ENCODE data around the gene TINAGL1.

Gene TINAGL1

GRCh38 chr1:31609514-31610118 is 33.3 kb downstream of the TINAGL1 start:
- DNase-seq: no peak

DNA sequence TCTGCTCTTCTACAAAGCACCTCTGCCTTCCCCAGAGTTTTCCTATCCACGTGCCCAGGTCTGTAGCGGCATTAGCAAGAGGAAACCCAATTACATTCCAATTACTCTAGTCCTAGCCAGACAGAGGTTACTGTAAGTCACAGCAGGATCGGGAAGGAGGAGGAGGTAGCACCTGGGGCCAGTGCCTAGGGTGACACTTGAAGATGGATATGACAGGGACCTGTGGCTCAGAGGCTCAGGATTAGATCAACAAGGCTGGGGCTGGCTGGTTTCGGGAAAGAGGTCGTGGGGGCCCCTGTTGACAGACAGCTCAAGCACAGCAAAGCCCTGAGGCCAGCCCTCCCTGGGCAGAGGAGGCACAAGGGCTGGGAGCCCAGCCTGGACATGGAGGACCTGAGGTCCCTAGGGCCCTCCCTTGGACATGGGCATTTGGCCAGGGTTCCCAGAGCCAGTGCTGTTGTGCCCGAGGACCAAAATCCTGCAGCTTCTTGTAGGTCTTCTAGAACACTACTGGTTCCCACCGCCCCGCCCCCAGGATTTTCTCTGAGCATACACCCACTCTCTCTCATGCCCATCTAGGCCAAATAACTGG is 38.2 kb downstream of the TINAGL1 start:
- DNase-seq: no peak

DNA sequence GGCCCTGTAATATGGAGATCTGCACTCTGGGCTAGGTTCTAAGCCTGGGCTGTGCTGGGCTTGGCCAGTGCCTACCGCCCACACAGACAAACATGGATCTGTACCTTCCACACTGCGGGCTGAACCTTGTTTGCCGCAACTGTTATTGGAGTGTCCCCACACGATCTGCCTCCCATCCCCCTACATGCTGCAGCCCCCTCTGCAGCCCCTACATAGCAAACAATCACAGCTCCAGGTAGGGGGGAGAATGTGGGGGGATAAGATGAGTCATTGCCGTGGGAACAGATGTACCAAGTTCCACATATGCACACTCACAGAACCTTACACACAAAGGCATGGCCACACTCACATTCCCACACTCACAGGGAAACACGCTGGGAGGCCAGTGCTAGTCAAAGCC is 39.1 kb downstream of the TINAGL1 start:
- no peak for DNase-seq

DNA sequence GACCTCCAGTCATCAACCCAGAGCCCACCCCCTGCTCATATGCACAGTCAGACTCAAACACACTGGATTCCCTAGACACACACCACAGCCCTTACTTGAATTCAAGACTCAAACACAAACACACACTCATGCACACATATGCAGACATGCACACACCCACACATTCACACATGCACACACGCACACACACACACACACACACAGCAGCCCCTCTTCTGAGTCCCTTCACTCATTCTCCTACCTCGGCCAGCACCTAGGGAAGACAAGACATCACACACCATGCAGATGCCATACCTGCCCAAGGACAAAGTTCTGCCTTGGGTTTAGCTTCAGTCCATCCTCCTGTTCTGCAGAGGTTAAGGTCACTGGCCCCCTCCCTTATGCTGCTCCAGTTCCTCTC is 39.6 kb downstream of the TINAGL1 start:
- DNase-seq: no peak

DNA sequence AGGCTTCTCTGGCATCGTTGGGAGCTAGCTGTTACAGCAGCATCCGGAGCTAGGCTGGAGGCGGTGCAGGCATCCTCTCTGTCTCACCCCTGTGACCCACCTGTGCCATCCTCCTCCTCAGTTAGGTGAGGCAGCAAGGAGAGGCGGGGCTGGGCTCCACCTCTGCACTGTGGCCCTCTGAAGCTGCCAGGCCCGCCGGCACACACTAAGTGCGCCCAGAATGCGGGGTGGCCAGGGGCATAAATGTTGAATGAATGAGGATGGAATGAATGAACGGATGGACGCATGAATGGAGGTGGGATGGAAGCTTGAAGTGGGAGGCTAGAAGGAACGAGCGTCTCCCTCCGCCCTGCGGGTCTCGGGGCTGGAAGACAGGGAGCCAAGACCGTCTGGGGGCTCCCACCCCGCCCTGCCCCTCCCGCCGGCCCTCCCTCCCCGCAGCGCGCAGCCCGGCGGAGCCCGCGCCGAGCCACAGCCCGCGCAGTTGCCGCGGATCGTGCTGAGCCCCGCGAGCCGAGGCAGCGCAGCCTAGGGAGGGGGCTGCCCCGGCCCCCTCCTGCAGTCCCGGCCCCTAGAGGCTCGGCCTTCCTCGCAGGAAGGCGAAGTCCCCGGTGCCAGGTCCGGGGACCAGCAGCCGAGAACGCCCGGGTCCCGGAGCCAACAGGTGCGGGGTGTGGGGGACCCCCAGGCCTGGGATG is 41.1 kb downstream of the TINAGL1 start, which contains the start of gene HCRTR1:
Gene HCRTR1, plus strand, starts transcription at position 472 of the 698 bp plus-strand sequence. CDS start 1,504 bp downstream, outside the sequence.
- no peak for DNase-seq

DNA sequence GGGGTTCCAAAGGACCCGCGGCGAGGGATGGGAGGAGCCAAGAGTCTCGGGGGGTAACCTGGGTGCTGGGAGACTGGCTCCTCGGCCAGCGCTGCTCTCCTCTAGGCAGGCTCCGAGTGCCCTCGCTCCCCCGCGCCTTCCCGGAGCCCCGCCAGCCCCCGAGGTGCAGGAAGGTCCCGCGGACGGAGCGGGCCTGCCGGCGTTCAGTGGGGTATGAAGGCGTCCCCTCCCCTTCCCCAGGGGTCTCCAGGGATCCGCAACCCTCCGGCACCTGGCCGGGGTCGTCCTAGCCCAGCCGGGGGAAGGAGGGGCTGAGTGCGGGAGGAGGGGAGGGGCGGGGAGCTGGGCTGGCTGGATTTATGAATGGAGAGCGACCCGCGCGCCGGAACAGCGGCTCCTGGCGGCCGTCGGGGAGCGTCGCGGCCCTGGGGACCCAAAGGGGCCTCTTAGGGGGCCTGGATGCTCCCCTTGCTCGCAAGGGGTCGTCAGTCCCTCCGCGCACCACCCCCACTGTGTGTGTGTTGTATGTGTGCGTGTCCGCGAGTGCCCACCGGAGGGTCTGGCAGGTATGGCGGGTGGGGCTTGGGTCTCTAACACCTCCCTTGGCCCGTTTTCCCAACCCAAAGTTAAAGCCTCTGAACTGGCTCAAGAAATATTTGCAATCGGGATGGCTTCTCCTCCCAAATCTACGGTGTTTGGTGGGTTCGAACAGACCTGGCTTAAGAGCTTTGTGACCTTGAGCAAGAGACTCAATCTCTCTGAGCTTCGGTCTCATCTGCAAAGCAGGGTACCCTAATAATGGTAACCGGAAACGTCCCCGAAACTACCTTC is 41.8 kb downstream of the TINAGL1 start:
- DNase-seq: no peak

- DNase-seq: no peak
Measured at GRCh38 chr1:31618916-31619846, 42.9 kb downstream of the TINAGL1 start.

DNA sequence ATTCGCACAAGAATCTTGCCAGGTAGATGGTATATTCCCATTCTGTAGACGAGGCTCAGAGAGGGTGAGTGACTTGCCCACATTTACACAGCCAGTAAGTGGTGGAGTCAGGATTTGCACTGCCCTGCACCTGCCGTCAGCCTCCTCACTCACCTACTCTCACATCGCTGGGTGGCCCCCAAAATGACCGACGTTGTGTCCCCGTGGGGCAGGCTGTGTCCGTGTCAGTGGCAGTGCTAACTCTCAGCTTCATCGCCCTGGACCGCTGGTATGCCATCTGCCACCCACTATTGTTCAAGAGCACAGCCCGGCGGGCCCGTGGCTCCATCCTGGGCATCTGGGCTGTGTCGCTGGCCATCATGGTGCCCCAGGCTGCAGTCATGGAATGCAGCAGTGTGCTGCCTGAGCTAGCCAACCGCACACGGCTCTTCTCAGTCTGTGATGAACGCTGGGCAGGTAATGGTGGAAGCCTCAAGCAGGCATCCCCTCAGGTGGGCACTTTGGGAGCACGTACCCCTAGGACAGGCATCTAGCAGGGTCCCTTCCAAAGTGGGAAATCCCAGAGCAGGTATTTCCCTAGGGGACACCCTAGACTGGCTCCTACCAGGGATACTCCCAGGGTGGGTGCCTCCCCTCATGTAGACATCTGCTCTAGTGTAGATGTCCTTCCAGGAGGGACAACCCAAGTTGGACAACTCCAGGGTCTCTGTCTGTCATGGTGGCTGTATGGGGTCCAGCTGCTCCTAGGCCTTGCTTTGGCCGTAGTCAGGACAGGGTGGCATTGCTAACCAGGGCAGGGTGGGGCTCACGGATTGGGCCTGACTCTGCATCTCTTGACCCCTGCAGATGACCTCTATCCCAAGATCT is 44.5 kb downstream of the TINAGL1 start:
- DNase-seq: no peak

GRCh38 chr1:31621498-31621820 is 45.1 kb downstream of the TINAGL1 start:
- no peak for DNase-seq

DNA sequence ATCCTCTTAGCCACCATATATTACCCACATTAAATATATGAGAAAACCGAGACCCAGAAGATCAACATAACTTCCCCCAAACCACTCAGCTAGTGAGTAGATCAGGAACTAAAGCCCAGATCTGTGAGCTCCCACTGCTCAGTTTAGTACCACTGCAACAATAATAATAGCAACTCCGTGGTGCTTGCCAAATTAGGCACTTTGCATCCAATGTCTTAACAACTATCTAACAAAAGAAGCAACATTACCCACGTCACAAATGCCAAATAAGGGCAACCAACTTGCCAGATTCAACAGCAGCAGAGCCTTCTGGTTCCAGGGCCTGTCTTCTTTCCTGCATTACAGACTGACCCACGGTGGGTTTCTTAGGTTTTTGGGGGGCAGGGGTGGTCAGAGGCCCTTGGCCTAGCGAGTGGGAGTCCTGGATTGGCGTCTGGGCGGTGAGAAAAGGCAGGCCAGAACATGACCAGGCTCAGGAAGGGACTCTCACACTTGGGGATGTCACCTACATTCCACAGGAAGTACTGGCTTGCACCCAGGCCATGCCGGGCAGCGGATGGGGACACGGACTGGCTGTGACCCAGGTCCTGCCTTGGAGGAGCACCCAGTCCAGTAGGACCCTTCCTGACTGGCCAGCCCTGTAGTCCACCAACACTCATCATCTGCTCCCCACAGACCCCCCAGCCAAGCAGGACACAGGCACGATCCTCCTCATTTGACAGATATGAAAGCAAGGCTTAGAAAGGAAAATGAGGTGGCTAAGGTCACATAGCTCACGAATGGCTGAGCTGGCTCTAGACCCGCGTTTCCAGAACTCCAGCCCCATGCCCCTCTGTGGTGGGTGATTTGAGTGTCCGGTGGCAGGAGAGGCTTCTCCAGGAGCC is 45.8 kb downstream of the TINAGL1 start:
- DNase-seq: no peak

- no peak for DNase-seq
Measured at GRCh38 chr1:31623365-31623764, 47.0 kb downstream of the TINAGL1 start.

DNA sequence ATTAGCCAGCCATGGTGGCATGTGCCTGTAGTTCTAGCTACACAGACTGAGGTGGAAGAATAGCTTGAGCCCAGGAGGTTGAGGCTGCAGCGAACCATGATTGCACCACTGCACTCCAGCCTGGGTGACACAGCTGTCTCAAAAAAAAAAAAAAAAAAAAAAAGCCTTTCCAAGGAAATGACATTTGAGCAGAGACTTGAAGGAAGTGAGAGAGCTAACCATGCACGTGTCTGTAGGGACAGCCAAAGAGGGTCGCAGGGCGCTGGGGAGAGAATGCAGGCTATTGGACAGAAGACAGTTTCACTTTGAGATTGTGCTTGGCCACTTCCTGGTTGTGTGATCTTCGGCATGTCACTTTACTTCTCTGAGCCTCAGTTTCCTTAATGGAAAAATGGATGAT is 48.0 kb downstream of the TINAGL1 start:
- DNase-seq: no peak

DNA sequence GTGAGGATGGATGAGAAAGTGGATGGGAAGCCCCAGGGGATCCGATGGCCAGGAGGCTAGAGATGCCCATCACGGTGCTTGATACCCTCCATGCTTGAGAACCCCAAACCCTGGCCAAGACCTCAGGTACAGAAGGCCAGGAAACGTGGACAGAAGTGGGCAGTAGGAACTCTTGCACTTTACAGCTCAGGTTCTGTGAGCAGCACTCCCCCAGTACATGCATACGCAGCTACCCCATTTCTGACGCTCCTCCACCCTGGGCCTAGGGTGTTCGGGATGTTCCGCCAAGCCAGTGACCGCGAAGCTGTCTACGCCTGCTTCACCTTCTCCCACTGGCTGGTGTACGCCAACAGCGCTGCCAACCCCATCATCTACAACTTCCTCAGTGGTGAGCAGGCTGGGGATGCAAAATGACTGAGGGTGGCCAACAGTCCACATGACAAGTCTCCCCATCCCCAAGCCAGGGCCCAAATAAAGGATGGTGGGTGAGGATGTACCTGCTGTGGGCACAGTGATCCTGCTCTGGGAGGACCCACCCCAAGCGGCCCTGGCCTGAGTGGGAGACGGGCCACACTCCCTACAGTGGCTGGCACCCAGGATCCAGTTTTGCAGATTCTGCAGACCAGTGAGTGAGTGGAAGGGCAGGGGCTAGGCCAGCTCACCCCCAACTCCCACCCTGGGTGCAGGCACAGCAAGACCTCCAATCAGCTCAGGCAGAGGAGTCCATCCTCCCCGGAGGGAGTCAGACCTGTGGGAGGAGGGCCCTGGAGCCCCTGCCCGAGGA is 48.6 kb downstream of the TINAGL1 start:
- no peak for DNase-seq

- DNase-seq: no peak
Measured at GRCh38 chr1:31625561-31626222, 49.4 kb downstream of the TINAGL1 start.

DNA sequence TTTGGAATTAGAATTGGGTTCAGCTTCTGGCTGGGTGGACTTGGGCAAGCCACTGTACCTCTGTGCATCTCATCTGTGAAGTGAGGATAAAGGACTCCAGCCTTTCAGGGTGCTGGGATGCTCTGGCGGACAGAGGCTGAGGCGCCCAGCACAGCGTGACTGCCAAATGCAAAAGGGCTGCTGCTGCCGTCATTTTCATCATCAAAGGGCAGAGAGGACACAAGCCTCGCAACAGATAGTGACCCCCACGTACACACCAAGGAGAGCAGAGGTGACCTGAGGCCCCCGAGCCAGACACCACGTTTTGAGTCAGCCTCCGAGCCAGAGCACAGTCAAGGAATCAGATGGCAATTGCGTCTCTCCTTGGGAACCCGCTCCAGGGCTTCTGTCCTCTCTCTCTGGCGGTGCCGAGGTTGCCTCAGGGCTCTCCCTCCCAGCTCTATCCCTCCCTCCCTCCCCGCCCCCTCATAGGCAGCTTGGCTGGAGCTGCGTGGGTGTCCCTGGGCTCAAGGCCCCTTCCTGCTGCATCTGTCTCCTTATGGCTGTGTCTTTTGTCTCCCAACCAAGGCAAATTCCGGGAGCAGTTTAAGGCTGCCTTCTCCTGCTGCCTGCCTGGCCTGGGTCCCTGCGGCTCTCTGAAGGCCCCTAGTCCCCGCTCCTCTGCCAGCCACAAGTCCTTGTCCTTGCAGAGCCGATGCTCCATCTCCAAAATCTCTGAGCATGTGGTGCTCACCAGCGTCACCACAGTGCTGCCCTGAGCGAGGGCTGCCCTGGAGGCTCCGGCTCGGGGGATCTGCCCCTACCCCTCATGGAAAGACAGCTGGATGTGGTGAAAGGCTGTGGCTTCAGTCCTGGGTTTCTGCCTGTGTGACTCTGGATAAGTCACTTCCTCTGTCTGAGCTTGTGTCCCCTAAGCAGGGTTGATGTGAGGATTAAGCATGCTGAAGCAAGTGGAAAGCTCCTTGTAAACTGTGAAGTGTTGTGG is 50.2 kb downstream of the TINAGL1 start:
- DNase-seq: no peak

DNA sequence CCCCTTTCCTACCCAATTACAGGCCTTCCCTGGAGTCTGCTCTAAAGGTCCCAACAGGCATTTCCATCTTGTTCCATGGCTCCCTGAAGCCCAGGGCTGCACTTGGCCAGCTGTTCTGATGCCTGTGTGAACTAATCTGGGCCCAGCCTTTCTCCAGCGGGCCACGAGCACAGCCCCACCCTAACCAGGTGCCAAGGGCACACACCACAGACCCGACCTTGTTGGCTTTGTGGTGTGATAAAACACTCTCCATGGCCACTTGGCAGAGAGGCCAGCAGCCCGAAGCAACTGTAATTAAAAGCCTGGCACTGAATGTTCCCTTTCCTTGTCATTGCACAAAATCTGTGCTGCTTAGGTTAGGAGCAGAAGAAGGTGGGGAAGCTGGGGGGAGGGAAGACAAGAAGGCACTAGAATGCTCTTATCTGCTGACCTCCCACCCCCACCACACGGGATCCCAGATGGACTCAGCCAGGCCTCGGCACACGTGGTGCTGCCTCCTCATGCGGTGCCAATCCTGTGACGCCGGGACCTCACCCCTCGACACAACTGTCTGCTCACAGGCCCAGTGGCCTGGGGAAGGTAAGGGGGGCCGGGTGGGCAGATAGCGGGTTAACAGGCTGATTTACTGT is 51.1 kb downstream of the TINAGL1 start:
- no peak for DNase-seq

DNA sequence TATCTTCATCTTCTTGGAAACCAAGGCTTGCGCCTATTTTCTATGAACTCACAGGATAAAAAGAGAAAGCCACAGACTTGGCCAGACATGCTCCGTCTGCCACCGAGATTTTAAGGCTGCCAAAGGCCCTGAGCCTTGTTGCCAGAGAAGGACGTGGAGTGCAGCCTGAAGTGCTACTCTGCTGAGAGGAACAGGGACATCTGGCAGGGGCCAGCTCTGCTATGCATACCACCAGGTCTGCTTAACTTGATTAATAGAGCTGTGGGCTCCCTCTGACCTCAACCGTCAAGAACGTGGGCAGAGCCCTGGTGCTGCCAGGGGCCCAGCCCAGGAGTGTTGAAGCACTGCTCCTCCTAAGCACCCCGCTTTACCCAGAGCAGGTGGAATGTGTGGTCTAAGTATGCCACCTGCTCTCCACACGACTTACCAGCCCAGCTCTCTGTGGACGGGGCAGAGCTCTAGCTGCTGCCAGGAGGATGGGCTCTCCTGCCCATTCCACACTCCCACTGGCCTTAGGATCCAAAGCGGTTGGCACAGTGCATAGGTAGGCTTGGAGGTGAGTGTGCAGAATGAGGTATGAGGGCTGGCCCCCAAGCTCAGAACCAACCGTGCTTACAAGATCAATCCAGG is 51.7 kb downstream of the TINAGL1 start:
- no peak for DNase-seq
